CD14-positive monocyte (primary cell): ENCODE measurements around the gene LAMP1. TPM values are rescaled to one million over a fixed set of nuclear protein-coding genes. Genes with fewer than 3 reads are reported as not detected.

Experiments used
- DNase-seq, 3 donors: peaks; one replicate each; pipeline ENCODE4 v3.0.0-alpha.2; 2011 to 2022
- H2AFZ ChIP-seq: 2 replicates; pipeline ENCODE4 v1.6.0; 2012; ENCODE audit warnings: mild to moderate bottlenecking, low read depth, low read length, inconsistent platforms; ENCODE audit not compliant: insufficient read depth, poor library complexity, severe bottlenecking
- H3K27ac ChIP-seq, 2 donors: 1 replicate in 1 of 2; 2 replicates in 1 of 2; pipeline ENCODE4 v1.5.1; 2012 to 2013; ENCODE audit warnings: low read length in 2 of 2, control low read depth in 1 of 2, inconsistent platforms in 1 of 2, low read depth in 1 of 2, mild to moderate bottlenecking in 1 of 2
- H3K27me3 ChIP-seq, 2 donors: one replicate each; pipeline versions ENCODE4 v1.6.0 to v1.6.1; 2011 to 2013; ENCODE audit warnings: low read length in 2 of 2; ENCODE audit not compliant: control insufficient read depth in 2 of 2, insufficient read depth in 2 of 2
- H3K36me3 ChIP-seq, 2 donors: replicated peaks in 1 of 2; 1 replicate in 1 of 2; 2 replicates in 1 of 2; pipeline versions ENCODE4 v1.5.1 to v1.6.1; 2012 to 2013; ENCODE audit warnings: low read length in 2 of 2, control low read depth in 1 of 2, inconsistent platforms in 1 of 2, mild to moderate bottlenecking in 1 of 2; ENCODE audit not compliant: insufficient read depth in 2 of 2, control insufficient read depth in 1 of 2
- H3K4me1 ChIP-seq, 2 donors: 1 replicate in 1 of 2; 2 replicates in 1 of 2; pipeline versions ENCODE4 v1.5.1 to v1.6.1; 2012 to 2013; ENCODE audit warnings: low read length in 2 of 2, control low read depth in 1 of 2, inconsistent platforms in 1 of 2, mild to moderate bottlenecking in 1 of 2, moderate library complexity in 1 of 2; ENCODE audit not compliant: insufficient read depth in 2 of 2, control insufficient read depth in 1 of 2
- H3K4me2 ChIP-seq: replicated peaks from 2 replicates; pipeline ENCODE3; 2012; ENCODE audit warnings: low read length, moderate library complexity, mild to moderate bottlenecking; ENCODE audit not compliant: poor library complexity, severe bottlenecking; ENCODE audit errors: extremely low read depth
- H3K4me3 ChIP-seq, 3 experiments: fragments of 200-600 bp in 1 of 3; sonication (generic) in 1 of 3; replicated peaks in 1 of 3; 1 replicate in 2 of 3; 2 replicates in 1 of 3; pipeline ENCODE4 v1.5.1; 2011 to 2013; ENCODE audit warnings: low read length in 3 of 3, mild to moderate bottlenecking in 3 of 3, control low read depth in 2 of 3, low read depth in 2 of 3, inconsistent platforms in 1 of 3, moderate library complexity in 1 of 3
- H3K79me2 ChIP-seq: 2 replicates; pipeline ENCODE4 v1.6.0; 2012; ENCODE audit warnings: mild to moderate bottlenecking, control low read depth, inconsistent platforms, low read length, moderate library complexity; ENCODE audit not compliant: insufficient read depth
- H3K9ac ChIP-seq: 2 replicates; pipeline ENCODE4 v1.6.0; 2017; ENCODE audit warnings: low read length, mild to moderate bottlenecking; ENCODE audit not compliant: insufficient read depth, poor library complexity, severe bottlenecking
- H3K9me3 ChIP-seq, 2 donors: replicated peaks in 1 of 2; 1 replicate in 1 of 2; 2 replicates in 1 of 2; pipeline versions ENCODE4 v1.5.1 to v1.6.1; 2012 to 2013; ENCODE audit warnings: low read length in 2 of 2, control low read depth in 1 of 2; ENCODE audit not compliant: control insufficient read depth in 1 of 2, insufficient read depth in 1 of 2
- H4K20me1 ChIP-seq: 2 replicates; pipeline ENCODE4 v1.6.0; 2012; ENCODE audit warnings: mild to moderate bottlenecking, low read length, control low read depth, moderate library complexity; ENCODE audit not compliant: insufficient read depth
- H3K27ac Mint-ChIP-seq, 7 donors: one replicate each; pipeline ENCODE4 v1.8.0; 2020; ENCODE audit warnings: mild to moderate bottlenecking in 7 of 7, mixed read lengths in 7 of 7, moderate library complexity in 6 of 7, inconsistent platforms in 2 of 7
- H3K27me3 Mint-ChIP-seq, 3 donors: one replicate each; pipeline ENCODE4 v1.8.0; 2021 to 2022; ENCODE audit warnings: low read depth in 3 of 3, mild to moderate bottlenecking in 3 of 3, mixed read lengths in 3 of 3, moderate library complexity in 3 of 3, inconsistent platforms in 1 of 3
- H3K36me3 Mint-ChIP-seq, 2 donors: one replicate each; pipeline ENCODE4 v1.8.0; 2020; ENCODE audit warnings: mixed read lengths in 2 of 2, inconsistent platforms in 1 of 2, mild to moderate bottlenecking in 1 of 2
- H3K4me1 Mint-ChIP-seq: one replicate; pipeline ENCODE4 v1.8.0; 2020; ENCODE audit warnings: mild to moderate bottlenecking, mixed read lengths
- H3K4me3 Mint-ChIP-seq, 2 donors: one replicate each; pipeline ENCODE4 v1.8.0; 2020; ENCODE audit warnings: mild to moderate bottlenecking in 2 of 2, mixed read lengths in 2 of 2, moderate library complexity in 1 of 2
- H3K9me3 Mint-ChIP-seq, 7 donors: one replicate each; pipeline ENCODE4 v1.8.0; 2020 to 2022; ENCODE audit warnings: mixed read lengths in 7 of 7, mild to moderate bottlenecking in 6 of 7, moderate library complexity in 6 of 7, inconsistent platforms in 2 of 7
- WGBS: methylation state at CpG from one replicate; pipeline ENCODE4 v1.1.5; 2013; ENCODE audit warnings: missing lambda C conversion rate; ENCODE audit not compliant: insufficient coverage; 5-methylcytosine and 5-hydroxymethylcytosine counted together
- intact Hi-C, 2 donors: fragments of 100-400 bp; cut with micrococcal nuclease; formaldehyde crosslinking; loops; one replicate each; pipeline versions ENCODE4 v1.15.0 to v1.15.1; 2023
- polyA plus RNA-seq, 3 donors: library from polyadenylated mRNA; depleted of rRNA in 1 of 3; unstranded in 2 of 3; stranded (reverse) in 1 of 3; fragments of 300-500 nt in 2 of 3; fragments of >200 nt in 1 of 3; fragmentation: Illumina TruSeq in 2 of 3; gene quantifications; 1 replicate in 2 of 3; 2 replicates in 1 of 3; pipeline ENCODE4 v1.2.3, GENCODE V29; 2012 to 2021
- TF ChIP-seq, protein P1 (sequence below): fragments of 200-600 bp; IDR thresholded peaks from one replicate; pipeline ENCODE4 v1.8.0; 2022; ENCODE audit warnings: antibody characterized with exemption, mild to moderate bottlenecking

The LAMP1 gene
- polyA plus RNA-seq, 3 donors: 22.0 to 122 (median 24.5) TPM

DNA sequence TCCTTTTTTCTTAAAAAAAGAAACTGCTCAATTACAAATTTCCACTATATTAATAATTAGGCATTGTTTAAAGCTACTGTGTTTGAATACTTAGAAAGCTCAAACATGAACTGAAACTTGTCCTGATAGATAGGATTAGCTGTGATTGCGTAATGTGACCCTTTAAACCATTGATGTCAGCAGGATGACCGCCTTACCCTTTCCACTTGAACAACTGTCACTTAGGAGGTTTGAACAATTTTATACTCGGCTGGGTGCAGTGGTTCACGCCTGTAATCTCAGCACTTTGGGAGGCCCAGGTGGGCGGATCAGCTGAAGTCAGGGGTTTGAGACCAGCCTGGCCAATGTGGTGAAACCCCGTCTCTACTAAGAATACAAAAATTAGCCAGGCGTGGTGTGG is 2.9 kb downstream of the LAMP1 start:
- Mint-ChIP-seq H3K27ac (peak overlapping the region in 3 of 7 donors; percentile 15 to 79 (median 55)), H3K4me1 (peaks cover 32% of the 10 kb centered on the region), H3K9me3 (peaks cover 3 to 9% (median 6%) of the 10 kb centered on the region in 7 donors), H3K36me3 (peaks cover 12 to 31% of the 10 kb centered on the region in 2 donors), H3K4me3 (no peak overlapping the region), H3K27me3 (peaks cover 0 to 3% (median 1%) of the 10 kb centered on the region in 3 donors)
- H3K4me2 ChIP-seq: no peak overlapping the region
- peak overlapping the region; percentile 4 for H3K9ac ChIP-seq
- peaks cover 7 to 11% of the 10 kb centered on the region in 2 donors for H3K36me3 ChIP-seq
- peaks cover 70% of the 10 kb centered on the region for H4K20me1 ChIP-seq
- H3K27ac ChIP-seq: no peak overlapping the region
- 47% methylated on average over 3 of the region's 7 CpGs for WGBS
- intact Hi-C loops: loop anchor here (5.0 to 10.0 kb wide), 4 partner anchors 85 to 715 kb away; partner anchors contain the start of genes DCUN1D2 (in 2 of the 2) and TUBGCP3 (in 1 of the 2)
- H3K27me3 ChIP-seq: no peaks in the 10 kb centered on the region
- H3K4me1 ChIP-seq: peaks cover 34 to 48% of the 10 kb centered on the region in 2 donors
- H2AFZ ChIP-seq: no peak overlapping the region
- TF ChIP-seq, protein P1, sequence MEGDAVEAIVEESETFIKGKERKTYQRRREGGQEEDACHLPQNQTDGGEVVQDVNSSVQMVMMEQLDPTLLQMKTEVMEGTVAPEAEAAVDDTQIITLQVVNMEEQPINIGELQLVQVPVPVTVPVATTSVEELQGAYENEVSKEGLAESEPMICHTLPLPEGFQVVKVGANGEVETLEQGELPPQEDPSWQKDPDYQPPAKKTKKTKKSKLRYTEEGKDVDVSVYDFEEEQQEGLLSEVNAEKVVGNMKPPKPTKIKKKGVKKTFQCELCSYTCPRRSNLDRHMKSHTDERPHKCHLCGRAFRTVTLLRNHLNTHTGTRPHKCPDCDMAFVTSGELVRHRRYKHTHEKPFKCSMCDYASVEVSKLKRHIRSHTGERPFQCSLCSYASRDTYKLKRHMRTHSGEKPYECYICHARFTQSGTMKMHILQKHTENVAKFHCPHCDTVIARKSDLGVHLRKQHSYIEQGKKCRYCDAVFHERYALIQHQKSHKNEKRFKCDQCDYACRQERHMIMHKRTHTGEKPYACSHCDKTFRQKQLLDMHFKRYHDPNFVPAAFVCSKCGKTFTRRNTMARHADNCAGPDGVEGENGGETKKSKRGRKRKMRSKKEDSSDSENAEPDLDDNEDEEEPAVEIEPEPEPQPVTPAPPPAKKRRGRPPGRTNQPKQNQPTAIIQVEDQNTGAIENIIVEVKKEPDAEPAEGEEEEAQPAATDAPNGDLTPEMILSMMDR: no peak
- H3K4me3 ChIP-seq: peak overlapping the region in 1 of 3 experiments; percentile 5
- H3K9me3 ChIP-seq: peaks cover 0 to 4% of the 10 kb centered on the region in 2 donors
- peaks cover 76% of the 10 kb centered on the region for H3K79me2 ChIP-seq
- peak; percentile 23 to 58 (median 51) for DNase-seq

DNA sequence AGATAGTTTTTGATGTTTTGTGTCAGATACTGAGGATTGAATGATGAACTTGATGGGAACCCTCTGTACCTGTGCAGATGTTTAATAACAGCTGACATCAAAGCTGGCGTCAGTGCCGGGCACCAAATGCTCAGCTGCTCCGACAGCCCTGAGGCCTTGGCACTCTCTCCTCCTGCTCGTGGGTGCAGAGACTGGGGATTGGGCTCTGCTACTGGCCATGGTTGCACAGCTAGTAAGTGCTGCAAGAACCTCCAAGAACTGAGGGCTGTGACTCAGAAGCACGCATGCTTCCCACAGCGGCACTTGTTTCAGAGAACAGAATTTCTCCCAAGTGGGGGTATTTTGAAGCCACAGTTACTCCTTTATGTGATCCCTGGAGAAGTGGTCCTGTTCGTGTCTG is 5.9 kb downstream of the LAMP1 start:
- peaks cover 21% of the 10 kb centered on the region for H3K4me1 Mint-ChIP-seq
- H3K4me3 ChIP-seq: no peak overlapping the region
- WGBS: 100% methylated on average over 7 of the region's 7 CpGs
- no peaks in the 10 kb centered on the region for H3K9me3 ChIP-seq
- H3K27ac ChIP-seq: no peak overlapping the region
- intact Hi-C loops: no loop called here
- H3K79me2 ChIP-seq: peaks cover 99% of the 10 kb centered on the region
- peaks cover 0 to 2% (median 0%) of the 10 kb centered on the region in 7 donors for H3K9me3 Mint-ChIP-seq
- H3K4me1 ChIP-seq: peaks cover 23 to 27% of the 10 kb centered on the region in 2 donors
- no peak overlapping the region for H2AFZ ChIP-seq
- no peak overlapping the region for H3K4me3 Mint-ChIP-seq
- H3K9ac ChIP-seq: no peak overlapping the region
- peaks cover 12 to 37% of the 10 kb centered on the region in 2 donors for H3K36me3 ChIP-seq
- peaks cover 97% of the 10 kb centered on the region for H4K20me1 ChIP-seq
- peaks cover 0 to 2% (median 0%) of the 10 kb centered on the region in 3 donors for H3K27me3 Mint-ChIP-seq
- no peak for DNase-seq
- H3K27me3 ChIP-seq: no peaks in the 10 kb centered on the region
- TF ChIP-seq, protein P1: no peak
- peak overlapping the region in 1 of 7 donors; percentile 10 for H3K27ac Mint-ChIP-seq
- H3K4me2 ChIP-seq: no peak overlapping the region
- H3K36me3 Mint-ChIP-seq: peaks cover 18 to 54% of the 10 kb centered on the region in 2 donors
